ENCODE data around the gene MCCC1. TPM values are rescaled to one million over a fixed set of nuclear protein-coding genes. Genes with fewer than 3 reads are reported as not detected.

MCCC1 gene
- total and polyA plus RNA-seq, 2 of the 4 experiments (the other 2 are of a cell fraction) = 14.2 to 17.9 TPM

GRCh38 chr3:183120538-183121215 lies 21.4 kb upstream of the MCCC1 start:
- no peak overlapping the region for H4K5ac ChIP-seq (ENCODE audit: low read depth, low read length)
- no peak overlapping the region for H3K14ac ChIP-seq (replicated peaks; ENCODE audit: low read depth, low read length)

More at GRCh38 chr3:183120538-183121215, 21.4 kb upstream of the MCCC1 start:
- H3K18ac ChIP-seq (ENCODE audit: low read depth, low read length) = no peak overlapping the region
- H3K4me3 ChIP-seq (ENCODE audit: insufficient read depth, low read depth, low read length) = no peak overlapping the region
- DNase-seq (no peak), ATAC-seq (ENCODE audit: low read depth) (no peak)
- no peak overlapping the region for H3K27ac ChIP-seq (ENCODE audit: insufficient read depth, low read length)
- H2BK15ac ChIP-seq (ENCODE audit: low read depth, low read length) = no peak overlapping the region
- no peak overlapping the region for H3K56ac ChIP-seq (ENCODE audit: extremely low read depth, insufficient read depth, low read length)
- in situ Hi-C loops (cut with MboI; ENCODE audit: low sequenced_read_pairs) (no loop called here), dilution Hi-C loops (cut with HindIII; ENCODE audit: low sequenced_read_pairs, unreplicated experiment) (no loop called here), intact Hi-C loops (cut with micrococcal nuclease) (loop anchor here (5.0 to 10.0 kb wide), 2 partner anchors 132 to 764 kb away; partner anchors contain the start of genes B3GNT5 and PARL)
- no peak overlapping the region for H4K8ac ChIP-seq (ENCODE audit: low read depth in 2 of 2, low read length in 2 of 2)
- WGBS, 2 experiments (ENCODE audit: extremely low coverage in 2 of 2, insufficient read length in 1 of 2) = 60% methylated on average over 1 of the region's 8 CpGs; no CpG with 5 or more reads in 1 of the 2 experiments
- ChIA-PET POLR2A (ENCODE audit: unreplicated experiment) (no interaction called here), CTCF (no interaction called here)
- no peak overlapping the region for H2AK5ac ChIP-seq (ENCODE audit: low read depth, low read length)
- H3K79me1 ChIP-seq (ENCODE audit: low read depth in 1 of 2, low read length in 2 of 2) = no peaks in the 10 kb centered on the region
- H3K4me2 ChIP-seq (ENCODE audit: low read depth, low read length) = no peak overlapping the region
- H3K4me1 ChIP-seq (ENCODE audit: control insufficient read depth, insufficient read depth, low read length) = 0 out of 2 replicates have a peak, but pooled peaks cover 2% of the 10 kb centered on the region
- peaks cover 3% of the 10 kb centered on the region; the same call in 1 of the 2 replicates for H3K9me1 ChIP-seq (ENCODE audit: insufficient read depth, low read length)
- H2AK9ac ChIP-seq (replicated peaks; ENCODE audit: low read depth, low read length, poor library complexity) = no peak overlapping the region
- H3K27me3 ChIP-seq (ENCODE audit: control insufficient read depth, insufficient read depth, low read length) = peaks cover 27% of the 10 kb centered on the region
- no peak overlapping the region for H3K23ac ChIP-seq (ENCODE audit: low read depth, low read length)
- H3K9me3 ChIP-seq (ENCODE audit: control insufficient read depth, insufficient read depth, low read length) = no peaks in the 10 kb centered on the region
- H3K9ac ChIP-seq (ENCODE audit: low read depth, low read length) = no peak overlapping the region
- H3K4ac ChIP-seq (ENCODE audit: low read depth, low read length) = no peak overlapping the region
- H2BK20ac ChIP-seq (ENCODE audit: low read depth, low read length) = no peak overlapping the region
- no peak overlapping the region for H2AFZ ChIP-seq (replicated peaks; ENCODE audit: low read length, poor library complexity)
- H4K91ac ChIP-seq (ENCODE audit: insufficient read depth, low read depth, low read length) = no peak overlapping the region
- no peaks in the 10 kb centered on the region for H4K20me1 ChIP-seq (ENCODE audit: insufficient read depth, low read length)
- no TSS peak for BruUV-seq (replicated peaks)
- H2BK120ac ChIP-seq (ENCODE audit: low read depth, low read length) = no peak overlapping the region
- TF ChIP-seq MXI1 (IDR thresholded peaks at IDR 0.05; ENCODE audit: borderline replicate concordance, low read depth, low read length) (no peak), CEBPB (IDR thresholded peaks at IDR 0.05; ENCODE audit: low read depth, low read length) (no peak), CTCF (conservative IDR thresholded peaks at IDR 0.05; ENCODE audit: low read depth, low read length) (no peak), MAFK (IDR thresholded peaks at IDR 0.05; ENCODE audit: low read depth, low read length) (no peak), FOS (IDR thresholded peaks at IDR 0.05; ENCODE audit: low read depth, low read length) (no peak), CHD1 (IDR thresholded peaks at IDR 0.05; ENCODE audit: low read depth, low read length) (no peak)
- H2BK5ac ChIP-seq (ENCODE audit: low read depth, low read length, poor library complexity, severe bottlenecking) = no peak overlapping the region
- H3K36me3 ChIP-seq (ENCODE audit: control insufficient read depth, insufficient read depth, low read length) = no peaks in the 10 kb centered on the region
